ENCODE data around the gene ST7. TPM values are rescaled to one million over a fixed set of nuclear protein-coding genes. Genes with fewer than 3 reads are reported as not detected.
A peak's percentile ranks its signal among the peaks of the same experiment; 100 is the strongest.

The ST7 gene
- total and polyA plus RNA-seq, 2 donors from 2014 or later, result 21.5 to 29.8 TPM

DNA sequence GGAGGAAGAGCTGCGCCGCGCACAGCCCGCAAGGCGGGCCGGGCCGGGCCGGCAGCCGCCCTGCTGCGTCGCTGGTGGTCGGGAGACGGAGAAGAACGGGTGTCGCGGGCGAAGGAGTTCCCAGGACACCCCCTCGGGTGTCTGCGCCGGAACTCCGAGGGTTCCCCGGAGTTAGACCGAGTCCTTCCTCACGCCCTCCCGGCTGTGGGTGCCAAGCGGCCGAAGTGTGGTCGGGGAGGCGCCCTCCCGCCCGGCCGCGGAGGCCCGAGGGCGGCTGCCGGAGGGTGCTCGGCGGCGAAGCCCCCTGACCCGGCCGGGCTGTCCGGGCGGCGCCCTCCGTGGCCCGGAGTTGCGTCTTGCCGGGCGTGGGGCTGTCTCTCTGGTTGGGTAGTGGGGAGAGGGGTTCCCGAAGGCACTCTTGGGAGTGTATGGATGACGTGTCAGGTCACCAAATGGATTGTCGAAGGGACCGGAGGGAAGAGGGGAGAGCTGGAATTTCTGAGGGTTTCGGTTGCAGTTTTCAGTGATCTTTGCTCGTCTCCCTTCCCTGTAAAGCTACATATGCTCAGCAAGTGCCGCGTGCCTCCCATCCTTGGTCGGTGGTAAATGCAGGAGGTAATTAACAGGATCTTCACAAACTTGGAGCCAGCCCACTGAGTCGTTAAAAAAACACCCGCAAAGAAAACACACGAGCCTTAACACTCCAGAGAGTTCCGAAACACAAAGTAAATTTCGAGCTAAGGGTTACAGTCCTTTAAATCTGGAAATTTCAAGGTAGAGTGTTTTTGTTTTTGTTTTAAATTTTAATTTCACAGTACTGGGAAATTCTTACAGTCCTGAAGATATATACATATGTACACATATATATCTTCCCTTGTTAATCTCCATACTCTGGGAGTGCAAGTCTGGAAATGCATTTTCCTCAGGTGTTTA, 871 bp downstream of the ST7 start:
- H3K27me3 ChIP-seq (ENCODE audit: control insufficient read depth, insufficient read depth, low read length), result no peaks in the 10 kb centered on the region
- H3K4me1 ChIP-seq (ENCODE audit: control insufficient read depth in 2 of 3, insufficient read depth in 2 of 3, low read depth in 1 of 3, low read length in 3 of 3), result peaks cover 0 to 18% (median 4%) of the 10 kb centered on the region in 3 donors
- DNase-seq (peak; percentile 84 to 96 (median 86)), FAIRE-seq (no peak)
- H3K27ac ChIP-seq (ENCODE audit: low read depth in 2 of 2, low read length in 2 of 2), result peak overlapping the region; percentile 95
- H3K9me3 ChIP-seq (ENCODE audit: control insufficient read depth in 2 of 3, insufficient read depth in 1 of 3, low read length in 3 of 3), result no peaks in the 10 kb centered on the region
- intact Hi-C loops (cut with DNase I), result no loop called here
- peak overlapping the region; percentile 56 to 92 (median 80) for H3K4me3 ChIP-seq (ENCODE audit: low read length in 3 of 3)
- no peaks in the 10 kb centered on the region for H3K36me3 ChIP-seq (ENCODE audit: control insufficient read depth in 2 of 3, insufficient read depth in 3 of 3, low read length in 3 of 3)
- TF ChIP-seq, protein P1, sequence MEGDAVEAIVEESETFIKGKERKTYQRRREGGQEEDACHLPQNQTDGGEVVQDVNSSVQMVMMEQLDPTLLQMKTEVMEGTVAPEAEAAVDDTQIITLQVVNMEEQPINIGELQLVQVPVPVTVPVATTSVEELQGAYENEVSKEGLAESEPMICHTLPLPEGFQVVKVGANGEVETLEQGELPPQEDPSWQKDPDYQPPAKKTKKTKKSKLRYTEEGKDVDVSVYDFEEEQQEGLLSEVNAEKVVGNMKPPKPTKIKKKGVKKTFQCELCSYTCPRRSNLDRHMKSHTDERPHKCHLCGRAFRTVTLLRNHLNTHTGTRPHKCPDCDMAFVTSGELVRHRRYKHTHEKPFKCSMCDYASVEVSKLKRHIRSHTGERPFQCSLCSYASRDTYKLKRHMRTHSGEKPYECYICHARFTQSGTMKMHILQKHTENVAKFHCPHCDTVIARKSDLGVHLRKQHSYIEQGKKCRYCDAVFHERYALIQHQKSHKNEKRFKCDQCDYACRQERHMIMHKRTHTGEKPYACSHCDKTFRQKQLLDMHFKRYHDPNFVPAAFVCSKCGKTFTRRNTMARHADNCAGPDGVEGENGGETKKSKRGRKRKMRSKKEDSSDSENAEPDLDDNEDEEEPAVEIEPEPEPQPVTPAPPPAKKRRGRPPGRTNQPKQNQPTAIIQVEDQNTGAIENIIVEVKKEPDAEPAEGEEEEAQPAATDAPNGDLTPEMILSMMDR (IDR thresholded peaks at IDR 0.05; ENCODE audit: borderline replicate concordance, extremely low read depth, insufficient read depth), result no peak
- H3K9ac ChIP-seq (ENCODE audit: low read length in 3 of 3), result peak overlapping the region; percentile 37 to 94 (median 81)

DNA sequence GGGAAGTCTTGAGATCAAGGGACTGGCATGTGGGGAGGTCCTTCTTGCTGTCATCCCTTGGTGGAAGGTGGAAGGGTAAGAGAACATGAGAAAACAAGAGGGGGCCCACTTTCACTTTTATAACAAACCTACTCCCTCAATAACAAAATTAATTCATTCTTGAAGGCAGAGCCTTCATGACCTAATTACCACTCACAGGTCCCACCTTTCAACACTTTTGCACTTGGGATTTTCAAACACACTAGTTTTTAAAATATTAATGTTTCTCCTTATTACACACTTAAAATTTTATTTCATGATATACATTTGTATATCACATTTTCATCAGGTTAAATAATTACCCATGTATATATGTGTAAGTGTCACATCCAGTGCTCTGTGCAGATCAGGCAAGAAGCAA, 2.0 kb downstream of the ST7 start:
- H3K27me3 ChIP-seq (ENCODE audit: control insufficient read depth, insufficient read depth, low read length), result no peaks in the 10 kb centered on the region
- H3K4me1 ChIP-seq (ENCODE audit: control insufficient read depth in 2 of 3, insufficient read depth in 2 of 3, low read depth in 1 of 3, low read length in 3 of 3), result peaks cover 0 to 18% (median 7%) of the 10 kb centered on the region in 3 donors
- H3K36me3 ChIP-seq (ENCODE audit: control insufficient read depth in 2 of 3, insufficient read depth in 3 of 3, low read length in 3 of 3), result no peaks in the 10 kb centered on the region
- H3K4me3 ChIP-seq (ENCODE audit: low read length in 3 of 3), result peak overlapping the region in 2 of 3 donors; percentile 80 to 92
- no peaks in the 10 kb centered on the region for H3K9me3 ChIP-seq (ENCODE audit: control insufficient read depth in 2 of 3, insufficient read depth in 1 of 3, low read length in 3 of 3)
- DNase-seq (no peak), FAIRE-seq (no peak)
- intact Hi-C loops (cut with DNase I), result no loop called here
- H3K27ac ChIP-seq (ENCODE audit: low read depth in 2 of 2, low read length in 2 of 2), result peak overlapping the region; percentile 67 to 95
- TF ChIP-seq, protein P1 (IDR thresholded peaks at IDR 0.05; ENCODE audit: borderline replicate concordance, extremely low read depth, insufficient read depth), result no peak
- peak overlapping the region in 1 of 3 donors; percentile 94 for H3K9ac ChIP-seq (ENCODE audit: low read length in 3 of 3)

- H3K4me3 ChIP-seq (ENCODE audit: low read length in 3 of 3), result no peak overlapping the region
- H3K4me1 ChIP-seq (ENCODE audit: control insufficient read depth in 2 of 3, insufficient read depth in 2 of 3, low read depth in 1 of 3, low read length in 3 of 3), result peaks cover 0 to 18% (median 7%) of the 10 kb centered on the region in 3 donors
- H3K27me3 ChIP-seq (ENCODE audit: control insufficient read depth, insufficient read depth, low read length), result no peaks in the 10 kb centered on the region
- intact Hi-C loops (cut with DNase I), result no loop called here
- FAIRE-seq (no peak), DNase-seq (peak in 1 of 5 donors; percentile 35)
- no peaks in the 10 kb centered on the region for H3K36me3 ChIP-seq (ENCODE audit: control insufficient read depth in 2 of 3, insufficient read depth in 3 of 3, low read length in 3 of 3)
- no peaks in the 10 kb centered on the region for H3K9me3 ChIP-seq (ENCODE audit: control insufficient read depth in 2 of 3, insufficient read depth in 1 of 3, low read length in 3 of 3)
- H3K9ac ChIP-seq (ENCODE audit: low read length in 3 of 3), result peak overlapping the region in 1 of 3 donors; percentile 94
- H3K27ac ChIP-seq (ENCODE audit: low read depth in 2 of 2, low read length in 2 of 2), result peak overlapping the region in 1 of 2 donors; percentile 67
- TF ChIP-seq, protein P1 (IDR thresholded peaks at IDR 0.05; ENCODE audit: borderline replicate concordance, extremely low read depth, insufficient read depth), result no peak
Measured at GRCh38 chr7:116955801-116956476, 2.6 kb downstream of the ST7 start.

Measured in kidney (tissue), 14 donors.